Measurements from ENCODE around the gene PRKN.

DNA sequence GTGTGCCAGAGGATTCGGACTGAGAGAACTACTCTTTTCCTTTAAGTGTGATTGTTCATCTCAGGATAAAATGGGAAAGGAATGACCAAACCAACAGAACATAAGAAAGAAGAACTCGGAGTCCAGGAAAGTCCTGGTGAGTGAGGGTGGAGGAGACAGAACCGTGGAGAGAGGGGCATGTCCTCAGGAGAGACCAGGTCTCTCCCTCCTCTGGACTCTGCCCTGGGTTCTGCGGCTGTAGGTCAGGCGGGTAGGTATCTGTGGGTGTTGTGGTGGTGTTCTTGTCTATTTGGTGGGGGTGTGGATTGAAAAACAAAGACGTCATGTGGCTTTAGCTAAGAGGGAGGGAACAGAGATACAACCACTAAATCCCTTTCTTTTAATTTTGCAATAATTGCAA, 1424.6 kb downstream of the PRKN start:
- TF ChIP-seq CTCF (IDR thresholded peaks at IDR 0.05; ENCODE audit: low read depth, low read length) (no peak), POLR2A (IDR thresholded peaks at IDR 0.05; ENCODE audit: extremely low read depth, insufficient read length) (no peak)
